ENCODE measurements around the gene CRISPLD2.

CRISPLD2 gene

DNA sequence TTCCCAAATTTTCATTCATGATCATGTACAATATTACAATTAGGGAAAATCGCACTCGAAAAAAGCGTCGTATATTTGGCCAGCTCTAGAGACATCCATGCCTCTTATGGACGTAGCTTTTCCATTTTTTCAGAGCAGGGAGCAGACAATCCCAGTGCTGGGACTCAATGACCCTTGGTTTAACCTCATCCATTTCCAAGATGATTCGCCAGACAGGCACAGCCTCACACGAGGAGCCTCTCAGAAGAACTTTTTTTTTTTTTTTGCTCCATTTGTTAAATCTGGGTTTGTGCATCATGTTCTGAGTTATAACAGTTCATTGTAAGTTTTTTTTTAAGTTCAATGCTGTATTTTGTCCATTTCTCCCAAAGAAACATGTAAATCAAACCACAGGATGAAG, 99.5 kb downstream of the CRISPLD2 start:
- DNase-seq, result no peak

GRCh38 chr16:84919708-84920107, 99.9 kb downstream of the CRISPLD2 start:
- DNase-seq, result no peak

GRCh38 chr16:84920333-84920732, 100.5 kb downstream of the CRISPLD2 start:
- no peak for DNase-seq

- peak; percentile 72 for DNase-seq
Observed at GRCh38 chr16:84922351-84923120, 102.8 kb downstream of the CRISPLD2 start.

DNA sequence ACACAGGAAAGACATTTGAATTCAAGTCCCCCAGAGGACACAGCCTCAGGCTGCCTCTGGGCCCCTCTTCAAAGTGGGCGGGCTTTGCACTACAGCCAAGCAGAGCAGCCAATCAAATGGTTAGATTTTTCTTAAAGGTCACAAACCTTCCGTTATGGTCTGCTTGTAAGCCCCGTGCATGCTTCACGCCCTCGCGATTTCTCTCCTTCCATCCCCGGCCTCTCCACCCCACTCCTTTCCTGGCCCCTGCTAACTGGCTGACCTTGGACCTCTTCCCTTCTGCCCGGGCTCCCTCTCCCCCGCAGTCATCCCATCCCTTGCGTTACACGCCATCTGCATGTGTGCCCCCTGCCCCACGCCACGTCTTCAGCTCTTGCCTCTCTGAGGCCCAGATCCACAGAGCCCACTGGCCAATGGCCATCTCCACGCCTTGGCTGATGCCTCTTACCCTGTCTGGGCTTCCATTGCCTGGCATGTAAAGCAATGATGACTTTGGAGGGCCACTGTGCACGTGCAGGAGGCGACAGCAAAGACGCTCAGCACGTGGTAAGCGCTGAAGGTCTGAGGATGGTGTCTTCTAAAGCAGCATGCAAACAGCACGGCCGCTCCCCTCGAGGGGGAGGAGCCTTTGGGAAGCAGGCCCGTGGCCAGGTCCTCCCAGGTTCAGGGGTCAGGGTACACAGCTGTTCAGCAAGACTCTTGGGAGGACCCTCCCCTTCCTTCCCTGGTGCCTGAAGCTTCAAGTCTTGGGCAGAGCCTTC, 104.7 kb downstream of the CRISPLD2 start:
- DNase-seq, result no peak

- peak; percentile 21 for DNase-seq
Observed at GRCh38 chr16:84925092-84925772, 105.4 kb downstream of the CRISPLD2 start.

DNA sequence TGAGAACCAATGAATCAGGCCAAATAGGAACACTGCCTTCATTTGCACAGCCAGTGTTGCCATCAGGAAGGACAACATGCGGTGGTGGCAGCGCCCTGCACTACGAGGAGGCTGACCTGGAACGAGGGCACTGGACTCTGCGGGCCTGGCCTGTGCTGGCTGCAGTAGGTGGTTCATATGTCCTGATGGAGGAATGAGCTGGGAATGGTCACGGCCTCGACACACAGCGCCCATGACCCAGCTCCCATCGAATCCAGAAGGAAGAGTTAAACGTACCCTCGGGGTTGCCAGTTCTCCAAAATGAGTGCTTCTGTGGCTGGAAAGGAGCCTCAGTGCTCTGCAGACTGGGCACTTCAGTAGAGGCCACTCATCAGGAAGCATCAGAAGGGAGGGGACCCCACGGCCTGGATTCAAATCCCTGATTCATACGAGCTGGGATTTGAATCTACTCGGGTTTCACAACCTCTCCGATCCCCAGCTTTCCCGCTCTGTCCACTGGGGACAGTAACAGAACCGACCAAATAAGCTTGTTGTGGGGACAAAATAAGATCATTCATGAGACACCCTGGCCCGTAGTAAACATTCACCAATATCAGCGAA, 106.1 kb downstream of the CRISPLD2 start:
- no peak for DNase-seq

- DNase-seq, result no peak
Observed at GRCh38 chr16:84926462-84926861, 106.7 kb downstream of the CRISPLD2 start.

DNA sequence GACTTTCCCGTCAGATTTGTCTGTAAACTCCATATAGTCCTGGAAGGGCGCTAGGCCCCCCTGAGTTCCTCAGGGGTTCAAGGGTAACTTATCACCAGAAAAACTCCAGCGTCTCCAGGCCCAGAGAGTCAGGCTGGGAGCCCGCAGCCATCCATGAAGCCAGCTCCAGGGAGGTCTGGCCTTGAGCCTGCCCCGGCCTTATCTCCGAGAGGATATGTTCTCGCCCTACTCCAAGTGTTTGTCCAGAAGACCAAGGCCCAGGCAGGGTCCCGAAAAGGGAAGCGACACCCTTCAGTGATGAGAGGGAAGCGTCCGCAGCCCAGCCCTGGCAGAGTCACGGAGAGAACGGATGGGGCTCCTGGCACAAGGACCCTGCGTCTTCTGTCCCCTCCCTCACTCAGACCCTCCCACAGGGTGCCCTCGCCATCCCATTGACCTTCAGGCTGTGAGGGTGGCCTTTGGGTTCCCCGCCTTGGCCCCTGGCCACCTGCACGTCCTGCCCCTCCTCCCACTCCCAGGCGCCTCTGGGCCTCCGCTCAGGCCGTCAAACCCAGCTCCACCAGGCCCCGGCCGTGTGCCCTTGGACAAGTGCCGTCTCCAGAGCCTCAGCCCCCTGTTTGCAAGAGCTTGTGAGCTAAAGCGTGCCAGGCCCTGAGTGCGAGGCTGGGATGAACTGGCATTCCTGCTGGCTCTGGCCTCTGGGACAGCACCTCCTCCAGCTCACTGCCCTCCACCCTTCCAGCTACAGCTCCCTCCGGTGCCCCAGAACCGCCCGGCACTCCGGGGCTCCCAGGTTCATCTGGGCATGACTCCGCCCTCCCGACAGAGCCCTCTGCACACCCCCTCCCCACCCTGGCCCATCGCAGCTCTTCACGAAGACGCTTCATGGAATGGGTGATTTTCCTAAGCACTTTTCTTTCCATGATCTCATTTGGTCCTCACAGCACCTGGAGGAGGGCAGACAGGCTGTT, 108.1 kb downstream of the CRISPLD2 start:
- no peak for DNase-seq

- DNase-seq, result no peak
Observed at GRCh38 chr16:84928679-84929420, 109.1 kb downstream of the CRISPLD2 start.

GRCh38 chr16:84929421-84930297, 109.9 kb downstream of the CRISPLD2 start:
- DNase-seq, result no peak

DNA sequence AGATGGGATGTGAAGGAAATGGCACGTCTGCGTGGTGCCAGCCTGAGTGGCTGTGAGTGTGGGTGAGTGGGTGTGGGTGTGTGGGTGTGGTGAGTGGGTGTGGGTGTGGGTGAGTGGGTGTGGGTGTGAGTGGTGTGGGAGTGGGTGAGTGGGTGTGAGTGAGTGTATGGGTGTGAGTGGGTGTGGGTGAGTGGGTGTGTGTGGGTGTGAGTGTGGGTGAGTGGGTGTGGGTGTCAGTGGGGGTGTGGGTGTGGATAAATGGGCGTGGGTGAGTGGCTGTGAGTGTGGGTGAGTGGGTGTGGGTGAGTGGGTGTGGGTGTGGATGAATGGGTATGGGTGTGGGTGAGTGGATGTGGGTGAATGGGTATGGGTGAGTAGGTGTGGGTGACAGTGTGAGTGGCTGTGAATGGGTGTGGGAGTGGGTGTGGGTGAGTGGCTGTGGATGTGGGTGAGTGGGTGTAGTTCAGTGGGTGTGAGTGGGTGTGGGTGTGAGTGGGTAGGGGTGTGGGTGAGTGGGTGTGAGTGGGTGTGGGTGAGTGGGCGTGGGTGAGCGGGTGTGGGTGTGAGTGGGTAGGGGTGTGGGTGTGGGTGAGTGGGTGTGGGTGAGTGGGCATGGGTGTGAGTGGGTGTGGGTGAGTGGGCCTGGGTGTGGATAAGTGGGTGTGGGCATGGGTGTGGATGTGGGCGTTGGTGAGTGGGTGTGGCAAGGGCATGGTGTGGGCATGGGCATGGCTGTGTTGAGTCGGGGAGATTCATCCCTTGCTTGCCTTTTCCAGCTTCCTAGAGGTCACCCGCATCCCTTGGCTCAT, 110.7 kb downstream of the CRISPLD2 start:
- DNase-seq, result no peak

GRCh38 chr16:84931107-84931494, 111.3 kb downstream of the CRISPLD2 start:
- DNase-seq, result no peak

GRCh38 chr16:84931506-84931905, 111.7 kb downstream of the CRISPLD2 start:
- no peak for DNase-seq

- DNase-seq, result peak; percentile 13
Observed at GRCh38 chr16:84932681-84933080, 112.9 kb downstream of the CRISPLD2 start.

DNA sequence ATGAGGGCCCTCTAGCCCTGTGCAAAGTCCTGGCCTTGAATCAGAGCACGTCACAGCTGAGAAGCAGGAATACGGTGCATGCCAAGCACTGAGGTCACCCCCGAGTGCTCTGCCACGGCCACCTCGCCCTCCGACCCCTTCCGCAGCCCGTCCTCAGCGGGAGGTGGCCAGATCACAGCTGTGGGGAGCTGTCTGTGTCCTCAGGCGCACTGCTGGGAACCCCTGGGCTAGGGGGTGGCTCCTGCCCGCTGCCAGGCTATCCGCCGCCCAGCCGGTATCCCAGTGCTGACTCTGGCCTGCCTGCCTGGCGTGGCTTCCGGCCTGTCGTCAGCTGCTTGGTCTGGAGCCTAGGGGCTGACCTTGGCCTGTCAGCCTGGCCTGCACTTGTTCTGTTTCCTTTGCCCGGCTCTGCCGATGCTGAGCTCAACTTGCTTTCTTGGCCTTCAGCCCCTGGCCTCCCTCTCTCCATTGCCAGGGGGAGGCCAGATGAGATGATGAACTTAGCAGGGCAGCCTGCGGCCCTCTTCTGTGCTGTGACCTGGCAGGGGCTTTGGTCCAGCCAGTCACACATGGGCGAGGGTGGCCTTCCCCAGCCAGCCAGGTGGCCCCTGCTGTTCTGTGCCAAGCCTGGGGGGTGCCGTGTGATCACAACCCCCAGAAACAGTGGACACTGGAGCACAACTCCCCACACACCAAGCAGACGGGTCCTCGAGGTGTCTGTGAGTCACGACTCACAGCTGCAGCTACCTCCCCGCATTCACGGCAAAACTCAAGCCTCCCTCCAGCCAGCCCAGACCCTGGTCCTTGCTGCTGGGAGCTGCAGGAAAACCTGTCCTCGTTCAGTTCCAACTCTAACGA, 114.2 kb downstream of the CRISPLD2 start:
- no peak for DNase-seq

- no peak for DNase-seq
Observed at GRCh38 chr16:84937196-84938005, 117.6 kb downstream of the CRISPLD2 start.

Data from NCI-H146 (cell line).